Adrenal gland (tissue), 5 donors: ENCODE results near the gene PTPRN2.

Source experiments
- CTCF ChIP-seq, 6 experiments: fragments of 450-650 bp in 4 of 6; fragments of 200-600 bp in 2 of 6; sonication (generic) in 1 of 6; IDR thresholded peaks; 1 replicate in 5 of 6; 2 replicates in 1 of 6; pipeline versions ENCODE4 v1.5.1 to v1.8.0; 2016 to 2021; ENCODE audit warnings: antibody characterized with exemption in 6 of 6, mild to moderate bottlenecking in 2 of 6, moderate library complexity in 1 of 6
- POLR2A ChIP-seq, 2 donors: fragments of 450-650 bp; IDR thresholded peaks; one replicate each; pipeline ENCODE4 v1.6.1; 2017; ENCODE audit warnings: antibody characterized with exemption in 2 of 2, mild to moderate bottlenecking in 2 of 2, moderate library complexity in 1 of 2
- donor health status: DM: no; HTN: no; CAD: no.

GRCh38 chr7:158271646-158272045 is 316.0 kb downstream of the PTPRN2 start:
- no peak for TF ChIP-seq POLR2A (IDR thresholded peaks at IDR 0.05)
- TF ChIP-seq CTCF (IDR thresholded peaks at IDR 0.05): no peak
